Skeletal muscle satellite cell (primary cell): ENCODE results near the gene SENP7.

Experiments
- H3K27me3 ChIP-seq: 2 replicates; pipeline ENCODE4 v1.7.0; 2013; ENCODE audit warnings: low read length; ENCODE audit not compliant: control insufficient read depth, insufficient read depth
- H3K36me3 ChIP-seq: 2 replicates; pipeline ENCODE4 v1.7.0; 2013; ENCODE audit warnings: mild to moderate bottlenecking, control low read depth, low read length; ENCODE audit not compliant: insufficient read depth
- H3K4me1 ChIP-seq: 2 replicates; pipeline ENCODE4 v1.7.0; 2013; ENCODE audit warnings: low read length; ENCODE audit not compliant: control insufficient read depth, insufficient read depth
- H3K4me2 ChIP-seq: 2 replicates; pipeline ENCODE4 v1.7.0; 2013; ENCODE audit warnings: mild to moderate bottlenecking, low read length
- H3K4me3 ChIP-seq: 2 replicates; pipeline ENCODE4 v1.7.0; 2013; ENCODE audit warnings: low read length
- H3K9ac ChIP-seq: 2 replicates; pipeline ENCODE4 v1.7.0; 2013; ENCODE audit warnings: mild to moderate bottlenecking, low read depth, low read length, moderate library complexity
- H3K9me3 ChIP-seq: replicated peaks from 2 replicates; pipeline ENCODE4 v1.7.0; 2013; ENCODE audit warnings: mild to moderate bottlenecking, control low read depth, low read length

Gene SENP7

DNA sequence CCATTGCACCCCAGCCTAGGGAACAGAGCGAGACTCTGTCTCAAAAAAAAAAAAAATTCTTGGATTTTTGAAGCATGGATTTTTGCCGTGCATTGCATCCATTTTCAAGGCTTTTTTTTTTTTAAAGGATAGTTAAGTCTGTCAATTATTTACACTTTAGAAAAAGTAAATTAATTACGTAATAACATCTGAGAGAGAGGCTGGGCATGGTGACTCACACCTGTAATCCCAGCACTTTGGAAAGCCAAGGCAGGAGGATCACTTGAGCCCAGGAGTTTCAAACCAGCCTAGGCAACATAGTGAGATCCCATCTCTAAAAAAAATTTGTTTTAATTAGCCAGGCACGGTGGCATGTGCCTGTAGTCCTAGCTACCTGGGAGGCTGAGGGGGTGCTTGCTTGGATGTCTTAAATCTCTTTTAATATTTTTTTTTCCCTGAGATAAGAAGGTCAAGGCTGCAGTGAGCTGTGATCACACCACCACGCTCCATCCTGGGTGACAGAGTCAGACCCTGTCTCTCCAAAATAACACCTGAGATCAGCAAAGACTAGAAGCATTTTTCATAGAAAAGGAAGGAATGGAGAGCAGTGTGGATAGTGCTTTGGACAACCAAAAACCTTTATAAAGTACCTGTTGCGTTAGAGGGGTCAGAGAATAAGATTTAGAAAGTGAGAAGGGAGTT, 6.8 kb upstream of the SENP7 start:
- H3K9ac ChIP-seq: no peak overlapping the region
- no peak overlapping the region for H3K4me2 ChIP-seq
- no peak overlapping the region for H3K4me3 ChIP-seq
- H3K36me3 ChIP-seq: no peaks in the 10 kb centered on the region
- H3K4me1 ChIP-seq: no peaks in the 10 kb centered on the region
- no peaks in the 10 kb centered on the region for H3K9me3 ChIP-seq
- peaks cover 35% of the 10 kb centered on the region for H3K27me3 ChIP-seq

DNA sequence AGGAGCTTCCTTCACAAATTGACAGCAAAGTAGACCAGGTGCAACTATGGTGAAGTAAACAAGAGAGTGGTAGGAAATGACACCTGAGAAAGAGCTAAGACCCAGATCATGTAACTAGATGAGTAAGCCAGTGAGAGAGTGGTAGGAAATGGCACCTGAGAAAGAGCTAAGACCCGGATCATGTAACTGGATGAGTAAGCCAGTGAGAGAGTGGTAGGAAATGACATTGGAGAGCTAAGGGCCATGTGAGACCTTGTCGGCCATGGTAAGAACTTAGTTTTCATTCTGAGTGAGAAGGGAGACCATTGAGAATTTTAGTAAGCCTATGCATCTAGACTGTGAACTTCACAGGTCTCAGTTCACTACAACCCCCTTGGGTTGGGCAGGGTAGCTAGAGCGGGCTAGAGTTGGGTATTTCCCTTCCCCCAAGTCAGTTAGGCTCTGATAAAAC, 5.4 kb upstream of the SENP7 start:
- Histone ChIP-seq H3K4me3 (no peak overlapping the region), H3K9me3 (no peaks in the 10 kb centered on the region), H3K27me3 (peaks cover 35% of the 10 kb centered on the region), H3K4me2 (no peak overlapping the region), H3K36me3 (no peaks in the 10 kb centered on the region), H3K4me1 (peaks cover 4% of the 10 kb centered on the region), H3K9ac (no peak overlapping the region)

GRCh38 chr3:101513419-101513986, 491 bp upstream of the SENP7 start:
- H3K4me1 ChIP-seq: peaks cover 5% of the 10 kb centered on the region
- peak overlapping the region; percentile 98 for H3K9ac ChIP-seq
- no peaks in the 10 kb centered on the region for H3K36me3 ChIP-seq
- H3K9me3 ChIP-seq: no peaks in the 10 kb centered on the region
- H3K4me3 ChIP-seq: peak overlapping the region; percentile 82
- H3K4me2 ChIP-seq: peak overlapping the region; percentile 80
- H3K27me3 ChIP-seq: peaks cover 11% of the 10 kb centered on the region

- H3K36me3 ChIP-seq: no peaks in the 10 kb centered on the region
- peak overlapping the region; percentile 82 for H3K4me3 ChIP-seq
- H3K9ac ChIP-seq: peak overlapping the region; percentile 98
- H3K27me3 ChIP-seq: peaks cover 1% of the 10 kb centered on the region
- H3K4me2 ChIP-seq: peak overlapping the region; percentile 80
- H3K4me1 ChIP-seq: peaks cover 5% of the 10 kb centered on the region
- no peaks in the 10 kb centered on the region for H3K9me3 ChIP-seq
Observed at GRCh38 chr3:101512396-101512645, 691 bp downstream of the SENP7 start.

DNA sequence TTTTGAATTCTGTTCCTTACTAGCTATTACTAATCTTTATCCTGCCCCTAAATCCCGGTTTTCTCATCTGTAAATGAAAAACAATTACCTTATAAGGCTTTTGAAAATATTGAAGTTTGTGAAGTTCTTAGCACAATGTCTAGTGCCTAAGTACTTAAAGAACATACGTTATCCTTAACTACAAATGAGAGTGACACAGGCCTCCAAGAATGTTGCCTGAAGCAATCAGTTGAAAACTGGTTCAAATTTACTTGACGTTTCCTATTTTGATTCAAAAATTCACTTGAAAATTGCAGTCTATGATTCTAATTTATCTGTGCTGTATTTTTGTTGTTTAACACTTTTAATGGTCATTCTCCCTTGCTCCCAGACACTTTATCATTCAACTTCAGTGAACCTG, 3.2 kb downstream of the SENP7 start:
- Histone ChIP-seq H3K9me3 (no peaks in the 10 kb centered on the region), H3K36me3 (no peaks in the 10 kb centered on the region), H3K9ac (no peak overlapping the region), H3K4me2 (no peak overlapping the region), H3K4me3 (no peak overlapping the region), H3K27me3 (no peaks in the 10 kb centered on the region), H3K4me1 (peaks cover 5% of the 10 kb centered on the region)

GRCh38 chr3:101509281-101509680, 3.7 kb downstream of the SENP7 start:
- no peak overlapping the region for H3K4me3 ChIP-seq
- H3K4me1 ChIP-seq: peaks cover 5% of the 10 kb centered on the region
- no peaks in the 10 kb centered on the region for H3K27me3 ChIP-seq
- no peak overlapping the region for H3K9ac ChIP-seq
- no peaks in the 10 kb centered on the region for H3K36me3 ChIP-seq
- no peak overlapping the region for H3K4me2 ChIP-seq
- H3K9me3 ChIP-seq: no peaks in the 10 kb centered on the region

GRCh38 chr3:101501783-101502182, 11.2 kb downstream of the SENP7 start:
- no peak overlapping the region for H3K4me2 ChIP-seq
- no peaks in the 10 kb centered on the region for H3K36me3 ChIP-seq
- no peak overlapping the region for H3K4me3 ChIP-seq
- no peaks in the 10 kb centered on the region for H3K4me1 ChIP-seq
- no peaks in the 10 kb centered on the region for H3K27me3 ChIP-seq
- H3K9me3 ChIP-seq: no peaks in the 10 kb centered on the region
- no peak overlapping the region for H3K9ac ChIP-seq

- Histone ChIP-seq H3K36me3 (no peaks in the 10 kb centered on the region), H3K9ac (no peak overlapping the region), H3K9me3 (no peaks in the 10 kb centered on the region), H3K4me1 (no peaks in the 10 kb centered on the region), H3K4me3 (no peak overlapping the region), H3K4me2 (no peak overlapping the region), H3K27me3 (no peaks in the 10 kb centered on the region)
Observed at GRCh38 chr3:101500208-101500607, 12.8 kb downstream of the SENP7 start.

GRCh38 chr3:101497803-101498202, 15.2 kb downstream of the SENP7 start:
- Histone ChIP-seq H3K4me1 (no peaks in the 10 kb centered on the region), H3K4me2 (no peak overlapping the region), H3K27me3 (no peaks in the 10 kb centered on the region), H3K9me3 (no peaks in the 10 kb centered on the region), H3K36me3 (no peaks in the 10 kb centered on the region), H3K4me3 (no peak overlapping the region), H3K9ac (no peak overlapping the region)

DNA sequence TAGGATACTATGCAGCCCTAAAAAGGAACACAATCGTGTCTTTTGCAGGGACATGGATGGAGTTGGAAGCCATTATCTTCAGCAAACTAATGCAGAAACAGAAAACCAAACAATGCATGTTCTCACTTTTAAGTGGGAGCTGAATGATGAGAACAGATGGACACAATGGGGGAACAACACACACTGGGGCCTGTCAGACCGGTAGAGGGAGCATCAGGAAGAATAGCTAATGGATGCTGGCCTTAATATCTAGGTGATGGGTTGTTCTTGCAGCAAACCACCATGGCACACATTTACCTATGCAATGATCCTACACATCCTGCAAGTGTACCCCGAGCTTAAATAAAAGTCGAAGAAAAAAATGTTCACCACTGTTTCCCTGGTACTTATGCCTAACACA, 17.5 kb downstream of the SENP7 start:
- H3K4me2 ChIP-seq: no peak overlapping the region
- H3K27me3 ChIP-seq: no peaks in the 10 kb centered on the region
- no peak overlapping the region for H3K4me3 ChIP-seq
- H3K9me3 ChIP-seq: no peaks in the 10 kb centered on the region
- H3K36me3 ChIP-seq: peaks cover 5% of the 10 kb centered on the region
- no peaks in the 10 kb centered on the region for H3K4me1 ChIP-seq
- no peak overlapping the region for H3K9ac ChIP-seq

GRCh38 chr3:101484805-101485620, 28.0 kb downstream of the SENP7 start:
- no peak overlapping the region for H3K4me2 ChIP-seq
- no peaks in the 10 kb centered on the region for H3K27me3 ChIP-seq
- H3K9ac ChIP-seq: no peak overlapping the region
- H3K9me3 ChIP-seq: no peaks in the 10 kb centered on the region
- peaks cover 3% of the 10 kb centered on the region for H3K36me3 ChIP-seq
- no peaks in the 10 kb centered on the region for H3K4me1 ChIP-seq
- no peak overlapping the region for H3K4me3 ChIP-seq

GRCh38 chr3:101478980-101479379, 34.0 kb downstream of the SENP7 start:
- no peaks in the 10 kb centered on the region for H3K27me3 ChIP-seq
- no peak overlapping the region for H3K9ac ChIP-seq
- no peak overlapping the region for H3K4me2 ChIP-seq
- no peaks in the 10 kb centered on the region for H3K4me1 ChIP-seq
- no peak overlapping the region for H3K4me3 ChIP-seq
- no peaks in the 10 kb centered on the region for H3K36me3 ChIP-seq
- H3K9me3 ChIP-seq: no peaks in the 10 kb centered on the region
